SU-DHL-6 (cell line): ENCODE data around the gene PDE9A.

Source experiments
- H2AFZ ChIP-seq: fragments of 200-600 bp; sonication (generic); 2 replicates; pipeline ENCODE4 v1.6.1; 2014; ENCODE audit warnings: low read depth, mild to moderate bottlenecking, moderate library complexity, mixed read lengths, antibody characterized with exemption, low read length; ENCODE audit not compliant: severe bottlenecking
- H3F3A ChIP-seq: fragments of 200-600 bp; shearing (Covaris generic); 2 replicates; pipeline ENCODE4 v1.6.0; 2016; ENCODE audit warnings: antibody characterized with exemption, mild to moderate bottlenecking; ENCODE audit not compliant: insufficient read depth
- H3K27ac ChIP-seq: fragments of 200-600 bp; sonication (generic); 2 replicates; pipeline ENCODE4 v1.5.1; 2016; ENCODE audit warnings: low read depth, mild to moderate bottlenecking, low read length, moderate library complexity, mixed read lengths
- H3K27me3 ChIP-seq: fragments of 200-600 bp; sonication (generic), shearing (Covaris generic); 2 replicates; pipeline ENCODE4 v1.6.0; 2014; ENCODE audit warnings: mild to moderate bottlenecking, low read length
- H3K36me3 ChIP-seq: fragments of 200-600 bp; sonication (generic); 2 replicates; pipeline ENCODE4 v1.6.1; 2014; ENCODE audit warnings: mild to moderate bottlenecking, low read length, mixed read lengths
- H3K4me2 ChIP-seq: fragments of 300-600, 200-600 bp; shearing (Covaris generic), sonication (generic); 2 replicates; pipeline ENCODE4 v1.6.0; 2014; ENCODE audit warnings: low read length, low read depth, mild to moderate bottlenecking; ENCODE audit not compliant: poor library complexity, severe bottlenecking
- H3K4me3 ChIP-seq: fragments of 200-600 bp; sonication (generic); 2 replicates; pipeline ENCODE4 v1.5.1; 2014; ENCODE audit warnings: antibody characterized with exemption, low read length, mild to moderate bottlenecking, mixed read lengths; ENCODE audit not compliant: insufficient read depth, poor library complexity, severe bottlenecking
- H3K79me2 ChIP-seq: fragments of 200-600 bp; sonication (generic); 2 replicates; pipeline ENCODE4 v1.6.1; 2014; ENCODE audit warnings: mild to moderate bottlenecking, low read length, moderate library complexity; ENCODE audit not compliant: insufficient read depth
- H3K9ac ChIP-seq: fragments of 200-600 bp; sonication (generic); 2 replicates; pipeline ENCODE4 v1.7.0; 2014; ENCODE audit warnings: mild to moderate bottlenecking, low read length
- H3K9me2 ChIP-seq: fragments of 200-600 bp; sonication (generic); replicated peaks from 2 replicates; pipeline ENCODE4 v1.6.1; 2014; ENCODE audit warnings: low read length; ENCODE audit not compliant: insufficient read depth
- H3K9me3 ChIP-seq: fragments of 200-600 bp; sonication (generic); 2 replicates; pipeline ENCODE4 v1.6.1; 2014; ENCODE audit warnings: low read length, mixed read lengths; ENCODE audit not compliant: insufficient read depth
- H4K20me1 ChIP-seq: fragments of 200-600 bp; sonication (generic); 2 replicates; pipeline ENCODE4 v1.6.1; 2014; ENCODE audit warnings: low read depth, mild to moderate bottlenecking, antibody characterized with exemption, low read length, moderate library complexity, mixed read lengths
- CTCF ChIP-seq: fragments of 200-600 bp; sonication (generic); IDR thresholded peaks from one replicate; pipeline ENCODE4 v1.5.1; 2017; ENCODE audit warnings: antibody characterized with exemption, mild to moderate bottlenecking, low read length, moderate library complexity; ENCODE audit not compliant: insufficient read depth, poor library complexity, severe bottlenecking
- EZH2phosphoT487 ChIP-seq: fragments of 200-600 bp; sonication (generic), shearing (Covaris generic); conservative IDR thresholded peaks from 2 replicates; pipeline ENCODE4 v1.6.1; 2018; ENCODE audit warnings: mild to moderate bottlenecking, antibody characterized with exemption, low read length, moderate library complexity, mixed read lengths

PDE9A gene

GRCh38 chr21:42754270-42754933 lies 101.0 kb downstream of the PDE9A start:
- Histone ChIP-seq H3K9me2 (no peaks in the 10 kb centered on the region), H3K4me2 (no peak overlapping the region), H3F3A (no peaks in the 10 kb centered on the region), H3K79me2 (no peaks in the 10 kb centered on the region), H3K27me3 (no peaks in the 10 kb centered on the region), H3K36me3 (no peaks in the 10 kb centered on the region), H3K9me3 (no peaks in the 10 kb centered on the region), H4K20me1 (no peaks in the 10 kb centered on the region), H3K4me3 (no peak overlapping the region), H3K27ac (no peak overlapping the region), H3K9ac (no peak overlapping the region), H2AFZ (no peak overlapping the region)
- TF ChIP-seq CTCF (no peak), EZH2phosphoT487 (no peak)

GRCh38 chr21:42755031-42755665 lies 101.7 kb downstream of the PDE9A start:
- Histone ChIP-seq H2AFZ (no peak overlapping the region), H3K4me3 (no peak overlapping the region), H3K27ac (no peak overlapping the region), H3K9ac (no peak overlapping the region), H3K9me2 (no peaks in the 10 kb centered on the region), H3K4me2 (no peak overlapping the region), H3K9me3 (no peaks in the 10 kb centered on the region), H3K36me3 (no peaks in the 10 kb centered on the region), H3K27me3 (no peaks in the 10 kb centered on the region), H4K20me1 (no peaks in the 10 kb centered on the region), H3F3A (no peaks in the 10 kb centered on the region), H3K79me2 (no peaks in the 10 kb centered on the region)
- TF ChIP-seq CTCF: no peak
- TF ChIP-seq EZH2phosphoT487: no peak

- no peaks in the 10 kb centered on the region for H3K79me2 ChIP-seq
- no peaks in the 10 kb centered on the region for H3K9me3 ChIP-seq
- H2AFZ ChIP-seq: no peak overlapping the region
- no peak overlapping the region for H3K4me2 ChIP-seq
- no peaks in the 10 kb centered on the region for H3K9me2 ChIP-seq
- no peaks in the 10 kb centered on the region for H3F3A ChIP-seq
- H3K27ac ChIP-seq: no peak overlapping the region
- H3K4me3 ChIP-seq: no peak overlapping the region
- TF ChIP-seq CTCF (no peak), EZH2phosphoT487 (no peak)
- no peaks in the 10 kb centered on the region for H3K36me3 ChIP-seq
- H4K20me1 ChIP-seq: no peaks in the 10 kb centered on the region
- H3K9ac ChIP-seq: no peak overlapping the region
- no peaks in the 10 kb centered on the region for H3K27me3 ChIP-seq
Measured at GRCh38 chr21:42755766-42756579, 102.6 kb downstream of the PDE9A start.
